RKO (cell line): Measurements from ENCODE around the gene IFNA14.
"Not testable (repeated sequence)": the region's sequence is repeated elsewhere in the genome, so short reads cannot be mapped to it uniquely, and the experiment has no call there.

Experiments
- DNase-seq: peaks from one replicate; pipeline ENCODE4 v3.0.0-alpha.2; 2016; ENCODE audit warnings: low spot score

The IFNA14 gene

GRCh38 chr9:21213411-21214326, 26.1 kb downstream of the IFNA14 start:
- DNase-seq, result peak; percentile 2

DNA sequence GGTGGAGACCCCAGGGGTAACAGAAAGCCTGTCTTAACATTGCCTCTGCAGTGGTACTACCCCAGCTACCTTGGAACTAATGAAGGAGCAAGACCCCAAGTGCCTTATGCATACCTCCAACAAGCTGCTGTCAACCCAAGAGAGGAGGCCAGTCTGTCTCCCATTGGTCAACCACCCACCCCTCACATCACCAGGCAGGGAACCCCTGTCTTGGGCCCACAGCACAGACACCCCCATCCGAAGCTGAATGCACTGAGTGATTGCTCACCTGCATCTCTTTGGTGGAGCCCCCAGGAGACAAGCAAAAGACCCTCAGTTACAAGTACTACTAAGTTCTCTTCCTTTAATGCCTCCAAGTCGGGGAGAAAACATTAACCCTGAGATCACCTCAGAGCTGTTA, 27.6 kb downstream of the IFNA14 start:
- DNase-seq, result not testable (repeated sequence)

DNA sequence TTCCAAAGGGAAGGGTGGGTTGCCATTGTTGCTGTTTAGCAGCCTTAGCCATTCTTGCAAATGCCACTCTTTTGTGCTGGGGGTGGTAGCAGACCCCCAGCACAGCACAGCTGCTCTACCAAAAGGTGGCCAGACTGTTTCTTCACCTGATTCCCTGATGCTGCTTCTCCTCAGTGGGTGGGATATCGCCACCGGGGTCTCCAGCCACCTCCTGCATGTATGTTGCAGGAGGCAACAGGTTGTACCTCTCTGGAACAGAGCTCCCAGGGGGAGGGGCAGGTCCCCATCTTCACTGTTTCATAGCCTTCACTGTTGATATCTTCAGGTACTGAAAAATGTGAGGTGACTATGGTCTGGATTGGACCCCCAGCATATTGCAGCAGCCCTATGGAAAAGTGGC, 29.0 kb downstream of the IFNA14 start:
- not testable (repeated sequence) for DNase-seq

DNA sequence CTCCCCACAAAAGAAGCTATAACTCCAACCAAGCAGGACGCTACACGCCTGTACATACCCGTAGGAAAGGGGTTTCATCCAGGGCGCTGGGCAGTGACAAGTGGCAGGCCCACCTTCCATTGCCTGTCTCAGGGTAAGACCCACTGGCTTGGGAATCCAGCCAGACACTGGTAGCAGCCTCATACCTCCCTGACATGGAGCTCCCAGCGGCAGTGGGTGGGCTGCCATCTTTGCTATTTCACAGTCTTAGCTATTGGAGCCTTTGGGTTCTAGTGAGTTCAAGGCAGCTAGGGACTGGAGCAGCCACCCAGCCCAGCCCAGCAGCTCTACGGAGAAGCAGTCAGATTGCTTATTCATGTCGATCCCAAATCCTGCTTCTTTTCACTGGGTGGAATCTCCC, 29.5 kb downstream of the IFNA14 start:
- no peak for DNase-seq

- not testable (repeated sequence) for DNase-seq
Measured at GRCh38 chr9:21207043-21207442, 32.8 kb downstream of the IFNA14 start, which contains the start of gene IFNA10. Gene IFNA10, minus strand, starts transcription at chr9:21207143. Its CDS starts 46 bp downstream, at chr9:21207097.

DNA sequence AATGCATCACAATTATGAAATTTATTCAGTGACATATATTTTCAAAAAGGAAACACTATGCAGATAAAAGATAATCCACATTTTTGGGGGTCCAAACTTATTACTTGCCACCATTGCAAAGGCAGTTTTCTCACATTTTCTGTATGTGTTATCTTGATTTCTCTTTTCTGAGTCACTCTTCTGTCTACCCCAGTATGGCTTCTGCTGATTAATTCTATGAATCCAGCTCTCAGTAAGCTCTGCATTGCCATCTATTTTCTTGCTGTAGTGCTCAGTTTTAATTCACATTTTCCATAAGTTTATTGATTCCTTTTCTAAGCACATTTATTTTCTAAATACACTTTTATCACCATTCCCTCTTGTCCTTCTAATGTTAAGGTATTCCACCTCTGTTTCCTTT, 34.6 kb downstream of the IFNA14 start:
- DNase-seq, result no peak

GRCh38 chr9:21202105-21202504, 37.7 kb downstream of the IFNA14 start, which contains the start of gene IFNA7:
Gene IFNA7, minus strand, starts transcription at chr9:21202205. Its CDS starts 40 bp downstream, at chr9:21202165.
- DNase-seq, result not testable (repeated sequence)

DNA sequence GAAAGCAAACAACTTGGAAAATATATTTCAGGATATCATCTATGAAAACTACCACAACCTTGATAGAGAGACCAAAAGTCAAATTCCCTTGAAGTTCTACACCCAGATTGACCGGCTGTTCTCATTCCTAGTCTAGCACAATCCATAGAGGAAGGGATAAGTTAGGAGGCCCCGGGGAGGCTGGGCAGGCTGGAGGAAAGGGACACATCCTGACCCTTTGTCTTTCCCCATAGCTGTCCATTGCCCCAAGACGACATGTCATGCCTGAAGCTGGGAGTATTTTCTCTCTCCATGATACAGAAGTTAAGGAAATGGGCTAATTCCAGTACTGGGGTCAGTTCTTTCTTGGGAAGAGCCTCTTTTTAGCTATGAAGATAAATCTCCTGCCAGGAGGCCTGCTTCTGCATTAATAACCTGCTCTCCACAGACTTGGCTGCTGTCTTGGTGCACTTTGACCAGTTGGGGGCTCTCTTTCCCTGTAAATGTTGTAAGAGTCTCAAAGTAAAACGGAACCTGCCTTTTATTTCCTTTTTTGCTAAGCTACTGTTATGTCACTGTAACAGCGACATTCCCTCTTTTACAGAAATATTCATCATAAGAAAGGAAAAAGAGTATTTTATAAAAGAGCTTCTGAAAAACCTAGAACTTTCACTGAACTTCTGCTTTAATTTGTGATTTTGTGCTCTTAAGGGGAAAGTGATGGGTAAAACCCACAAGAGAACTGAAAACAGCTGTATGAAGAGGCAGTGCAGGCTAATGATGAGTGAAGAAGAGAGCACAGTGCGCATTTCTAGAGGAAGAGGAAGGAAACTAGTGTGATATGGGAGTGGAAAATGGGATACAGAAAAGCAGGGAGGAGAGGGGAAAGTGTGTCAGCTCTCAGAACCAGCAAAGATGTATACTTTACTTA, 44.7 kb downstream of the IFNA14 start:
- peak; percentile 48 for DNase-seq
